K562 (cell line): Measurements from ENCODE around the gene NDUFA6. TPM values are rescaled to one million over a fixed set of nuclear protein-coding genes. Genes with fewer than 3 reads are reported as not detected.

Experiments
- ATAC-seq: fragments of 200-7000 bp; cut with Tn5 transposase; 3 replicates; pipeline ENCODE4 v1.9.1; 2020; ENCODE audit warnings: moderate library complexity
- BruUV-seq: library from RNA; stranded (reverse); fragments of 400-500 nt; replicated peaks from 2 replicates; lab custom pipeline; 2021; lab: Mats Ljungman, UMichigan
- CTCF ChIA-PET: fragments of 300-600 bp; formaldehyde crosslinking; extraction: SDS; loops from one replicate; lab custom pipeline; 2021; ENCODE audit warnings: low intra/inter-chr PET ratio; lab: Yijun Ruan, JAX
- POLR2A ChIA-PET: fragments of 300-600, 350-650 bp; sonication (Branson Sonifier 250); formaldehyde crosslinking; extraction: SDS; loops from one replicate; lab custom pipeline; 2021; ENCODE audit warnings: antibody characterized with exemption, inconsistent platforms; lab: Yijun Ruan, JAX
- DNase-seq, 4 experiments: peaks; one replicate each; pipeline versions ENCODE4 v3.0.0 to v3.0.0-alpha.2; 2011 to 2018; ENCODE audit warnings: low spot score in 3 of 4, mixed read lengths in 3 of 4; ENCODE audit errors: extremely low read depth in 1 of 4
- FAIRE-seq: peaks from 2 replicates; lab custom pipeline; 2011; peaks lifted over from hg19 to GRCh38; lab: Jason Lieb, UNC
- H2AFZ ChIP-seq: 2 replicates; pipeline ENCODE4 v1.6.0; 2011; ENCODE audit warnings: low read depth, low read length, control low read depth, inconsistent platforms
- H3K27ac ChIP-seq: fragments of 200-600 bp; 3 replicates; pipeline ENCODE4 v1.8.0; 2011; ENCODE audit warnings: low read depth, mild to moderate bottlenecking, control low read depth, inconsistent platforms, low read length, moderate library complexity, mixed read lengths; ENCODE audit errors: extremely low read depth
- H3K27me3 ChIP-seq, 2 experiments: fragments of 300-600 bp in 1 of 2; 2 replicates in 1 of 2; 3 replicates in 1 of 2; pipeline versions ENCODE4 v1.6.0 to v1.8.0; 2011; ENCODE audit warnings: inconsistent platforms in 2 of 2, low read length in 2 of 2, mild to moderate bottlenecking in 1 of 2, mixed read lengths in 1 of 2, moderate library complexity in 1 of 2; ENCODE audit not compliant: control insufficient read depth in 2 of 2, insufficient read depth in 2 of 2
- H3K36me3 ChIP-seq: fragments of 300-600 bp; 3 replicates; pipeline ENCODE4 v1.8.0; 2011; ENCODE audit warnings: mild to moderate bottlenecking, low read length, inconsistent platforms; ENCODE audit not compliant: control insufficient read depth, insufficient read depth
- H3K4me1 ChIP-seq, 2 experiments: fragments of 200-600 bp in 1 of 2; replicated peaks in 1 of 2; 2 replicates in 1 of 2; 3 replicates in 1 of 2; pipeline versions ENCODE4 v1.5.1 to v1.8.0; 2011; ENCODE audit warnings: inconsistent platforms in 2 of 2, low read length in 2 of 2, mild to moderate bottlenecking in 1 of 2, mixed read lengths in 1 of 2, moderate library complexity in 1 of 2; ENCODE audit not compliant: control insufficient read depth in 2 of 2, insufficient read depth in 2 of 2
- H3K4me2 ChIP-seq: 2 replicates; pipeline ENCODE4 v1.6.1; 2011; ENCODE audit warnings: low read length, control low read depth, inconsistent platforms, mixed read lengths; ENCODE audit not compliant: insufficient read depth
- H3K4me3 ChIP-seq: fragments of 200-600 bp; sonication (generic), shearing (Covaris generic); 2 replicates; pipeline ENCODE4 v1.5.1; 2016; ENCODE audit warnings: control low read depth, inconsistent platforms
- H3K79me2 ChIP-seq: fragments of 200-600 bp; 3 replicates; pipeline ENCODE4 v1.8.0; 2011; ENCODE audit warnings: low read length, inconsistent platforms; ENCODE audit not compliant: control insufficient read depth, insufficient read depth
- H3K9ac ChIP-seq, 2 experiments: 2 replicates each; pipeline versions ENCODE4 v1.6.0 to v1.6.1; 2011; ENCODE audit warnings: low read depth in 2 of 2, low read length in 2 of 2, control low read depth in 1 of 2, inconsistent platforms in 1 of 2, mild to moderate bottlenecking in 1 of 2, mixed read lengths in 1 of 2; ENCODE audit not compliant: insufficient read depth in 1 of 2
- H3K9me1 ChIP-seq: one replicate; pipeline ENCODE4 v1.6.0; 2011; ENCODE audit warnings: inconsistent platforms, mild to moderate bottlenecking, low read length, moderate library complexity; ENCODE audit not compliant: control insufficient read depth, insufficient read depth
- H3K9me3 ChIP-seq: replicated peaks from 2 replicates; pipeline ENCODE4 v1.5.1; 2011; ENCODE audit warnings: low read depth, low read length, inconsistent platforms; ENCODE audit not compliant: control insufficient read depth, insufficient read depth
- H4K20me1 ChIP-seq: replicated peaks from 2 replicates; pipeline ENCODE4 v1.6.1; 2011; ENCODE audit warnings: low read length, inconsistent platforms, mixed read lengths; ENCODE audit not compliant: control insufficient read depth, insufficient read depth
- CBX2 ChIP-seq: fragments of 200-600 bp; sonication (generic); IDR thresholded peaks from one replicate; pipeline ENCODE4 v1.6.1; 2012; ENCODE audit warnings: mild to moderate bottlenecking, low read length, inconsistent platforms; ENCODE audit not compliant: insufficient read depth, poor library complexity, severe bottlenecking
- HIVEP1 ChIP-seq: fragments of 250-450 bp; sonication (Bioruptor Pico); IDR thresholded peaks from 2 replicates; pipeline ENCODE4 v1.4.0; 2020; ENCODE audit warnings: mild to moderate bottlenecking
- MYNN ChIP-seq, 2 experiments: sonication (generic); formaldehyde crosslinking in 1 of 2; IDR thresholded peaks; 2 replicates each; pipeline versions ENCODE4 v1.5.0 to v1.6.1; 2016 to 2020; ENCODE audit warnings: antibody characterized with exemption in 1 of 2, missing genetic modification reagents in 1 of 2
- POLR2AphosphoS5 ChIP-seq: IDR thresholded peaks from 2 replicates; pipeline ENCODE4 v1.6.1; 2011; ENCODE audit warnings: mild to moderate bottlenecking, low read depth, low read length, moderate library complexity; ENCODE audit not compliant: control insufficient read depth, insufficient read depth
- WHSC1 ChIP-seq: IDR thresholded peaks from one replicate; pipeline ENCODE4 v1.6.1; 2012; ENCODE audit warnings: low read length, control low read depth, inconsistent platforms
- ZMIZ1 ChIP-seq, 2 experiments: fragments of 150-350 bp in 1 of 2; IDR thresholded peaks; 2 replicates each; pipeline ENCODE4 v1.6.1; 2012 to 2016; ENCODE audit warnings: low read depth in 2 of 2, low read length in 2 of 2, mild to moderate bottlenecking in 1 of 2, moderate library complexity in 1 of 2
- ZNF140 ChIP-seq: fragments of 250-450 bp; sonication (Bioruptor Pico); IDR thresholded peaks from 2 replicates; pipeline ENCODE4 v1.8.0; 2021; ENCODE audit warnings: moderate library complexity, mild to moderate bottlenecking, inconsistent platforms
- ZNF431 ChIP-seq: sonication (generic); formaldehyde crosslinking; IDR thresholded peaks from 2 replicates; pipeline ENCODE4 v1.8.0; 2022; ENCODE audit warnings: mild to moderate bottlenecking, missing genetic modification reagents
- ZNF507 ChIP-seq: conservative IDR thresholded peaks from 2 replicates; pipeline ENCODE4 v1.6.1; 2017; ENCODE audit warnings: missing genetic modification characterization, missing compliant biosample characterization
- ZNF57 ChIP-seq: fragments of 450-650 bp; formaldehyde crosslinking; IDR thresholded peaks from 2 replicates; pipeline ENCODE4 v1.4.0; 2020; ENCODE audit warnings: mild to moderate bottlenecking, moderate library complexity
- ZNF707 ChIP-seq: fragments of 250-450 bp; sonication (Bioruptor Pico); conservative IDR thresholded peaks from 2 replicates; pipeline ENCODE4 v1.8.0; 2022; ENCODE audit warnings: inconsistent platforms, mild to moderate bottlenecking, moderate library complexity
- ZNF764 ChIP-seq: fragments of 250-450 bp; sonication (Bioruptor Pico); IDR thresholded peaks from 2 replicates; pipeline ENCODE4 v1.4.0; 2020; ENCODE audit warnings: low read depth, mild to moderate bottlenecking, moderate library complexity
- WGBS: fragments of 100-300 bp; shearing (Covaris generic); methylation state at CpG from one replicate; pipeline ENCODE4 v1.1.6; 2016; ENCODE audit warnings: low coverage, mixed read lengths; ENCODE audit not compliant: insufficient coverage; ENCODE audit errors: missing lambda C conversion rate; 5-methylcytosine and 5-hydroxymethylcytosine counted together
- in situ Hi-C: fragments of 300-500 bp; cut with MboI; formaldehyde crosslinking; loops from 4 replicates; pipeline ENCODE4 v1.15.0; 2018; ENCODE audit warnings: inconsistent platforms, mixed read lengths
- intact Hi-C: fragments of 100-400 bp; cut with micrococcal nuclease; formaldehyde crosslinking; loops from 2 replicates; pipeline ENCODE4 v1.14.2; 2022
- polyA plus RNA-seq, 8 experiments: library from polyadenylated mRNA; depleted of rRNA in 4 of 8; stranded (reverse) in 5 of 8; unstranded in 3 of 8; fragments of >200 nt; fragmentation: Nextera tagmentation in 2 of 8; fragmentation: Illumina TruSeq in 1 of 8; extraction: Ambion mirVana in 2 of 8; extraction: Trizol in 1 of 8; gene quantifications; 2 replicates each; pipeline versions ENCODE4 v1.2.1 to v1.2.3, GENCODE V29; 2011 to 2014; ENCODE audit warnings: inconsistent platforms in 1 of 8, missing spikeins in 1 of 8
- total RNA-seq, 7 experiments: library from RNA; depleted of rRNA in 6 of 7; stranded (reverse); fragments of >200 nt in 6 of 7; fragmentation: Illumina TruSeq in 2 of 7; extraction: Trizol in 2 of 7; gene quantifications; 2 replicates each; pipeline versions ENCODE4 v1.2.1 to v1.2.3, GENCODE V29; 2011 to 2021; ENCODE audit warnings: low replicate concordance in 1 of 7
- TF ChIP-seq, protein P1 (sequence below), 2 experiments: fragments of 450-650 bp in 1 of 2; IDR thresholded peaks; 2 replicates each; pipeline ENCODE4 v1.6.1; 2011 to 2017; ENCODE audit warnings: low read depth in 2 of 2, antibody characterized with exemption in 1 of 2, borderline replicate concordance in 1 of 2, low read length in 1 of 2, mild to moderate bottlenecking in 1 of 2, mixed read lengths in 1 of 2; ENCODE audit not compliant: control insufficient read depth in 1 of 2

Gene NDUFA6
- total and polyA plus RNA-seq, 9 of the 15 experiments (the other 6 are each of a cell fraction or from before 2014, with no cell fraction given), result 90.0 to 474 (median 128) TPM

GRCh38 chr22:42066937-42067336 is 23.6 kb downstream of the NDUFA6 start:
- POLR2A ChIA-PET, result no interaction called here
- intact Hi-C loops, result no loop called here
- TF ChIP-seq WHSC1 (no peak), POLR2AphosphoS5 (no peak), HIVEP1 (CRISPR knock-in tag) (no peak), MYNN (IDR thresholded peaks at IDR 0.05) (no peak), MYNN (CRISPR knock-in tag; IDR thresholded peaks at IDR 0.05) (no peak), ZNF507 (no peak), ZNF764 (CRISPR knock-in tag) (no peak), ZMIZ1 (IDR thresholded peaks at IDR 0.05; ENCODE audit: low read depth in 2 of 2, low read length in 2 of 2) (no peak), ZNF431 (CRISPR knock-in tag) (no peak), ZNF707 (no peak), ZNF57 (CRISPR knock-in tag) (no peak), ZNF140 (no peak), CBX2 (no peak)
- TF ChIP-seq, protein P1, sequence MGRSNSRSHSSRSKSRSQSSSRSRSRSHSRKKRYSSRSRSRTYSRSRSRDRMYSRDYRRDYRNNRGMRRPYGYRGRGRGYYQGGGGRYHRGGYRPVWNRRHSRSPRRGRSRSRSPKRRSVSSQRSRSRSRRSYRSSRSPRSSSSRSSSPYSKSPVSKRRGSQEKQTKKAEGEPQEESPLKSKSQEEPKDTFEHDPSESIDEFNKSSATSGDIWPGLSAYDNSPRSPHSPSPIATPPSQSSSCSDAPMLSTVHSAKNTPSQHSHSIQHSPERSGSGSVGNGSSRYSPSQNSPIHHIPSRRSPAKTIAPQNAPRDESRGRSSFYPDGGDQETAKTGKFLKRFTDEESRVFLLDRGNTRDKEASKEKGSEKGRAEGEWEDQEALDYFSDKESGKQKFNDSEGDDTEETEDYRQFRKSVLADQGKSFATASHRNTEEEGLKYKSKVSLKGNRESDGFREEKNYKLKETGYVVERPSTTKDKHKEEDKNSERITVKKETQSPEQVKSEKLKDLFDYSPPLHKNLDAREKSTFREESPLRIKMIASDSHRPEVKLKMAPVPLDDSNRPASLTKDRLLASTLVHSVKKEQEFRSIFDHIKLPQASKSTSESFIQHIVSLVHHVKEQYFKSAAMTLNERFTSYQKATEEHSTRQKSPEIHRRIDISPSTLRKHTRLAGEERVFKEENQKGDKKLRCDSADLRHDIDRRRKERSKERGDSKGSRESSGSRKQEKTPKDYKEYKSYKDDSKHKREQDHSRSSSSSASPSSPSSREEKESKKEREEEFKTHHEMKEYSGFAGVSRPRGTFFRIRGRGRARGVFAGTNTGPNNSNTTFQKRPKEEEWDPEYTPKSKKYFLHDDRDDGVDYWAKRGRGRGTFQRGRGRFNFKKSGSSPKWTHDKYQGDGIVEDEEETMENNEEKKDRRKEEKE (IDR thresholded peaks at IDR 0.05; ENCODE audit: borderline replicate concordance in 1 of 2, control insufficient read depth in 1 of 2, low read depth in 2 of 2, low read length in 1 of 2), result no peak

More at GRCh38 chr22:42066937-42067336, 23.6 kb downstream of the NDUFA6 start:
- no peak overlapping the region for H3K4me3 ChIP-seq
- H3K9me1 ChIP-seq, result peaks cover 2% of the 10 kb centered on the region
- no peak for ATAC-seq
- H3K4me2 ChIP-seq, result no peak overlapping the region
- H3K27ac ChIP-seq, result no peak overlapping the region
- FAIRE-seq, result no peak
- no peak for DNase-seq
- H3K9ac ChIP-seq, result no peak overlapping the region
- H2AFZ ChIP-seq, result no peak overlapping the region
- peaks cover 21% of the 10 kb centered on the region for H3K79me2 ChIP-seq
- H4K20me1 ChIP-seq, result no peaks in the 10 kb centered on the region
- no peaks in the 10 kb centered on the region for H3K9me3 ChIP-seq
- H3K36me3 ChIP-seq, result peaks cover 41% of the 10 kb centered on the region; the same call in 2 of the 3 replicates
- BruUV-seq, result no TSS peak
- in situ Hi-C loops, result no loop called here
- 96% methylated on average over 8 of the region's 10 CpGs for WGBS
- H3K4me1 ChIP-seq, result peaks cover 19 to 29% of the 10 kb centered on the region in 2 experiments; a peak in 4 of 5 replicates
- CTCF ChIA-PET, result no interaction called here
- no peaks in the 10 kb centered on the region for H3K27me3 ChIP-seq
